Neural cell (in vitro differentiated cells): ENCODE data around the gene ALLC. TPM values are rescaled to one million over a fixed set of nuclear protein-coding genes. Genes with fewer than 3 reads are reported as not detected.

Experiments
- H2AFZ ChIP-seq: fragments of 200-600, 300-800 bp; sonication (generic), shearing (Covaris generic); 2 replicates; pipeline ENCODE4 v1.6.0; 2014; ENCODE audit warnings: low read depth, mild to moderate bottlenecking, antibody characterized with exemption, low read length, moderate library complexity
- H3F3A ChIP-seq: fragments of 200-600 bp; shearing (Covaris generic); 2 replicates; pipeline ENCODE4 v1.6.1; 2016; ENCODE audit warnings: mild to moderate bottlenecking, moderate library complexity, mixed read lengths, antibody characterized with exemption, low read length; ENCODE audit not compliant: insufficient read depth, poor library complexity, severe bottlenecking
- H3K27ac ChIP-seq: fragments of 200-600, 300-800 bp; sonication (generic), shearing (Covaris generic); 2 replicates; pipeline ENCODE4 v1.5.1; 2014; ENCODE audit warnings: mild to moderate bottlenecking, low read length, moderate library complexity
- H3K27me3 ChIP-seq: fragments of 300-800, 200-600 bp; sonication (generic), shearing (Covaris generic); 2 replicates; pipeline ENCODE4 v1.6.0; 2014; ENCODE audit warnings: mild to moderate bottlenecking, low read depth, low read length, moderate library complexity; ENCODE audit not compliant: insufficient read depth
- H3K36me3 ChIP-seq: fragments of 300-800, 200-600 bp; sonication (generic), shearing (Covaris generic); 2 replicates; pipeline ENCODE4 v1.5.1; 2014; ENCODE audit warnings: mild to moderate bottlenecking, antibody characterized with exemption, low read length, moderate library complexity; ENCODE audit not compliant: insufficient read depth
- H3K4me2 ChIP-seq: fragments of 300-800, 200-600 bp; sonication (generic), shearing (Covaris generic); 2 replicates; pipeline ENCODE4 v1.6.0; 2014; ENCODE audit warnings: mild to moderate bottlenecking, low read length
- H3K4me3 ChIP-seq: fragments of 300-800, 200-600 bp; sonication (generic), shearing (Covaris generic); 2 replicates; pipeline ENCODE4 v1.5.1; 2014; ENCODE audit warnings: mild to moderate bottlenecking, low read length, moderate library complexity
- H3K79me2 ChIP-seq: fragments of 200-600 bp; shearing (Covaris generic); replicated peaks from 2 replicates; pipeline ENCODE4 v1.6.0; 2014; ENCODE audit warnings: mild to moderate bottlenecking, low read length, moderate library complexity; ENCODE audit not compliant: insufficient read depth
- H3K9ac ChIP-seq: fragments of 300-800, 200-600 bp; sonication (generic), shearing (Covaris generic); 2 replicates; pipeline ENCODE4 v1.6.1; 2016; ENCODE audit warnings: mild to moderate bottlenecking, low read length, mixed read lengths
- H3K9me2 ChIP-seq: fragments of 200-600 bp; shearing (Covaris generic); 2 replicates; pipeline ENCODE4 v1.6.1; 2016; ENCODE audit warnings: mild to moderate bottlenecking, low read length, mixed read lengths; ENCODE audit not compliant: insufficient read depth
- H3K9me3 ChIP-seq: fragments of 200-600, 300-800 bp; sonication (generic), shearing (Covaris generic); 2 replicates; pipeline ENCODE4 v1.6.1; 2016; ENCODE audit warnings: mild to moderate bottlenecking, mixed run types, low read length, moderate library complexity, mixed read lengths
- H4K20me1 ChIP-seq: fragments of 200-600 bp; shearing (Covaris generic); 2 replicates; pipeline ENCODE4 v1.6.1; 2016; ENCODE audit warnings: mild to moderate bottlenecking, mixed run types; ENCODE audit not compliant: insufficient read depth
- CTCF ChIP-seq: fragments of 450-650 bp; IDR thresholded peaks from 2 replicates; pipeline ENCODE4 v1.5.1; 2014; ENCODE audit warnings: antibody characterized with exemption, mild to moderate bottlenecking, moderate library complexity; ENCODE audit not compliant: poor library complexity, severe bottlenecking
- EP300 ChIP-seq: fragments of 450-650 bp; conservative IDR thresholded peaks from 2 replicates; pipeline ENCODE4 v1.6.1; 2014; ENCODE audit warnings: antibody characterized with exemption, mild to moderate bottlenecking, moderate library complexity; ENCODE audit not compliant: poor library complexity, severe bottlenecking
- EZH2 ChIP-seq: fragments of 200-600, 300-800 bp; shearing (Covaris generic), sonication (generic); IDR thresholded peaks from 2 replicates; pipeline ENCODE4 v1.6.1; 2014; ENCODE audit warnings: antibody characterized with exemption, low read length, borderline replicate concordance, mild to moderate bottlenecking; ENCODE audit not compliant: insufficient read depth, poor library complexity, severe bottlenecking
- MXI1 ChIP-seq: fragments of 450-650 bp; conservative IDR thresholded peaks from 2 replicates; pipeline ENCODE4 v1.6.1; 2014; ENCODE audit warnings: antibody characterized with exemption, mild to moderate bottlenecking; ENCODE audit not compliant: poor library complexity, severe bottlenecking
- POLR2AphosphoS5 ChIP-seq: IDR thresholded peaks from 2 replicates; pipeline ENCODE4 v1.6.1; 2012
- RAD21 ChIP-seq: fragments of 450-650 bp; conservative IDR thresholded peaks from 2 replicates; pipeline ENCODE4 v1.6.1; 2014; ENCODE audit warnings: antibody characterized with exemption, mild to moderate bottlenecking, moderate library complexity
- REST ChIP-seq: IDR thresholded peaks from 2 replicates; pipeline ENCODE4 v1.6.1; 2012; ENCODE audit warnings: borderline replicate concordance
- SMC3 ChIP-seq: fragments of 450-650 bp; conservative IDR thresholded peaks from 2 replicates; pipeline ENCODE4 v1.6.1; 2014; ENCODE audit warnings: antibody characterized with exemption, mild to moderate bottlenecking, moderate library complexity; ENCODE audit not compliant: poor library complexity
- TAF1 ChIP-seq: IDR thresholded peaks from 2 replicates; pipeline ENCODE4 v1.6.1; 2012; ENCODE audit warnings: low read depth
- polyA plus RNA-seq: library from polyadenylated mRNA; depleted of rRNA; stranded (reverse); fragments of >200 nt; gene quantifications from 2 replicates; pipeline ENCODE4 v1.2.3, GENCODE V29; 2014

Gene ALLC
- polyA plus RNA-seq, 1 donor from 2014 or later: 0.33 TPM

GRCh38 chr2:3728104-3729054, 70.4 kb downstream of the ALLC start:
- Histone ChIP-seq H3K4me2 (no peak overlapping the region), H4K20me1 (no peaks in the 10 kb centered on the region), H3K36me3 (no peaks in the 10 kb centered on the region), H3K27ac (peak overlapping the region; percentile 42), H3K79me2 (no peaks in the 10 kb centered on the region), H3K4me3 (peak overlapping the region; percentile 28), H3K9me2 (no peaks in the 10 kb centered on the region), H3K9me3 (no peaks in the 10 kb centered on the region), H2AFZ (no peak overlapping the region), H3F3A (no peaks in the 10 kb centered on the region), H3K27me3 (no peaks in the 10 kb centered on the region), H3K9ac (peak overlapping the region; percentile 17)
- TF ChIP-seq RAD21 (peak; percentile 84), EZH2 (no peak), TAF1 (no peak), SMC3 (peak; percentile 84), EP300 (peak; percentile 14), CTCF (peak; percentile 86), POLR2AphosphoS5 (peak; percentile 42), REST (no peak)

- Histone ChIP-seq H3K27ac (peak overlapping the region; percentile 42), H3K4me3 (no peak overlapping the region), H3F3A (no peaks in the 10 kb centered on the region), H3K9ac (no peak overlapping the region), H3K9me2 (no peaks in the 10 kb centered on the region), H3K27me3 (no peaks in the 10 kb centered on the region), H4K20me1 (no peaks in the 10 kb centered on the region), H2AFZ (no peak overlapping the region), H3K79me2 (no peaks in the 10 kb centered on the region), H3K4me2 (no peak overlapping the region), H3K9me3 (no peaks in the 10 kb centered on the region), H3K36me3 (no peaks in the 10 kb centered on the region)
- TF ChIP-seq POLR2AphosphoS5: no peak
- no peak for TF ChIP-seq RAD21
- no peak for TF ChIP-seq REST
- TF ChIP-seq CTCF: no peak
- TF ChIP-seq TAF1: no peak
- TF ChIP-seq SMC3: no peak
- TF ChIP-seq EZH2: no peak
- no peak for TF ChIP-seq EP300
- no peak for TF ChIP-seq MXI1
Measured at GRCh38 chr2:3729055-3729448, 71.1 kb downstream of the ALLC start.
